ENCODE measurements around the gene RAI14.
"Not testable (repeated sequence)": the region's sequence is repeated elsewhere in the genome, so short reads cannot be mapped to it uniquely, and the experiment has no call there.

Gene RAI14

DNA sequence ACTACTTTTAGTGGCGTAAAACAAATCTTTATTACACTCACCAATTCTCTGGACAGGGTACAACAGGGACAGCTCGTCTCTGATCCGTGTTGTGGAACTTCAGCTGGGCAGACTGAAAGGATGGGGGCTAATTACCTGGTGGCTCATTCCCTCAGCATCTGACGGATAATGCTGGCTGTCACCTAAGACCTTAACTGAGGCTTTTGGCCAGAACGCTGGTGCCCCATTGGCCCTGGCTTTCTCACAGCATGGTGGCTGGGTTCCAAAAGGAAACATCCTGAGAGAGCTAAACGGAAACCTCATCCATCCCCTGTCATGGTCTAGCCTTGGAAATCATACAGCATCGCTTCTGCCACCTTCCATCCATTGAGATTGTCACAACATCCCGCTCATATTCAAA, 62.9 kb downstream of the RAI14 start:
- Histone ChIP-seq H3K36me3 (ENCODE audit: insufficient read depth, low read length) (no peaks in the 10 kb centered on the region), H3K9me3 (ENCODE audit: low read length) (no peaks in the 10 kb centered on the region), H3K9ac (ENCODE audit: low read length) (no peak overlapping the region), H3K27me3 (ENCODE audit: control insufficient read depth in 1 of 2, insufficient read depth in 2 of 2, low read length in 2 of 2) (no peaks in the 10 kb centered on the region), H3K27ac (ENCODE audit: low read depth, low read length) (no peak overlapping the region), H3K4me1 (ENCODE audit: insufficient read depth, low read length) (peaks cover 16% of the 10 kb centered on the region), H3K4me3 (ENCODE audit: low read depth in 1 of 2, low read length in 2 of 2) (no peak overlapping the region)

DNA sequence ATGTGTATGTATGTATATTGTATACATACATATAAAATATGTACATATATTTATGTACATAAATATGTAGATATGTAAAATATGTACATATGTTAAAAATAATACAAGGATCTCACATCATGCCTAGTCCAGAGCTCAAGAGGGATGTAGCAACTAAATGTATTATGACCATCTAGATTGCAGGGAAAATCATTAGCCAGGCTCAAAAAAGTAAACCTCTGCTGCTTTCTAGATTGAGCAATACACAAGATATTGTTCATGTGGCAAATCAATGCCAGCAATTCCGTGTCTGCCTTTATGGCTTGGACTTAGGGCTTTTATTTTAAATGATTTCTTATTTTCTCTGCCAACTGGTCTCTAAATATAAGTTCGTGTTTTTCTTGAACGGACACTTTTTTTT, 65.2 kb downstream of the RAI14 start:
- H3K4me3 ChIP-seq (ENCODE audit: low read depth in 1 of 2, low read length in 2 of 2) = no peak overlapping the region
- H3K9me3 ChIP-seq (ENCODE audit: low read length) = no peaks in the 10 kb centered on the region
- no peaks in the 10 kb centered on the region for H3K36me3 ChIP-seq (ENCODE audit: insufficient read depth, low read length)
- H3K4me1 ChIP-seq (ENCODE audit: insufficient read depth, low read length) = peaks cover 16% of the 10 kb centered on the region
- no peak overlapping the region for H3K27ac ChIP-seq (ENCODE audit: low read depth, low read length)
- H3K9ac ChIP-seq (ENCODE audit: low read length) = no peak overlapping the region
- H3K27me3 ChIP-seq (ENCODE audit: control insufficient read depth in 1 of 2, insufficient read depth in 2 of 2, low read length in 2 of 2) = no peaks in the 10 kb centered on the region

DNA sequence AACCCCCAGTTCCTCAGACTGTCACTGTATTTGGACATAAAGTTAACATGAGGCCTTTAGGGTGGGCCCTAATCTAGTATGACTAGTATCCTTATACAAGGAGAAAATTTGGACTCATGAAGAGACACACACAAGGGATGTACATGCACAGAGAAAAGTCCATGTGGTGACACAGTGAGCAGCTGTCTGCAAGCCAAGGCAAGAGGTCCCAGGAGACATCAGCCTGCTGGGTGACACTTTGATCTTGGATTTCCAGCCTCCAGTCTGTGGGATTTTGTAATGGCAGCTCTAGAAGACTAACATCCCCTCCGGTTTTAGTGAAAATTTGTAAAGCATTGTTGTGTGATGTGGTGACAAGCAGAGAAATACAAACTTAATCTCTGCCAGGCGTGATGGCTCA, 66.1 kb downstream of the RAI14 start:
- no peak overlapping the region for H3K27ac ChIP-seq (ENCODE audit: low read depth, low read length)
- H3K4me3 ChIP-seq (ENCODE audit: low read depth in 1 of 2, low read length in 2 of 2) = no peak overlapping the region
- peaks cover 9% of the 10 kb centered on the region for H3K4me1 ChIP-seq (ENCODE audit: insufficient read depth, low read length)
- no peaks in the 10 kb centered on the region for H3K9me3 ChIP-seq (ENCODE audit: low read length)
- no peaks in the 10 kb centered on the region for H3K27me3 ChIP-seq (ENCODE audit: control insufficient read depth in 1 of 2, insufficient read depth in 2 of 2, low read length in 2 of 2)
- H3K36me3 ChIP-seq (ENCODE audit: insufficient read depth, low read length) = no peaks in the 10 kb centered on the region
- H3K9ac ChIP-seq (ENCODE audit: low read length) = no peak overlapping the region

DNA sequence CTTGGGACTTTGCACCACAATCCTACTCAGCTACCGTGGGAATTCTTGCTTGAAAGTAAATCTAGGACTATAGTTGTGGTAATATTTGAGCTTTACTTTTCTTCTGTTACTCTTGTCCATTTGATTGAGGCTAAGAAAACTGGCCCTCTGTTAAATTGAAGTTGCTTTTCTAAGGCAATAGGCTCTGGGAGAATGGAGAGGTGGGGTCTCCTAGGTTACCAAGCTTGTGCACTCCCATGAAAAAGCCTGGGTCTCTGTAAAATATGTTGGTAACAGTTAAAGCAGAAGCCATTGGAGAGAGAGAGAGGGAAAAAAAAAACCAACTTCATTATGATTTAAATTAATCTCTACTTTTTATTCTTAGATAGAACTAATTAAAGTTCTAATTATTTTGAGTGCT, 68.6 kb downstream of the RAI14 start:
- Histone ChIP-seq H3K9ac (ENCODE audit: low read length) (no peak overlapping the region), H3K9me3 (ENCODE audit: low read length) (no peaks in the 10 kb centered on the region), H3K4me3 (ENCODE audit: low read depth in 1 of 2, low read length in 2 of 2) (no peak overlapping the region), H3K36me3 (ENCODE audit: insufficient read depth, low read length) (no peaks in the 10 kb centered on the region), H3K27ac (ENCODE audit: low read depth, low read length) (no peak overlapping the region), H3K27me3 (ENCODE audit: control insufficient read depth in 1 of 2, insufficient read depth in 2 of 2, low read length in 2 of 2) (no peaks in the 10 kb centered on the region), H3K4me1 (ENCODE audit: insufficient read depth, low read length) (no peaks in the 10 kb centered on the region)

DNA sequence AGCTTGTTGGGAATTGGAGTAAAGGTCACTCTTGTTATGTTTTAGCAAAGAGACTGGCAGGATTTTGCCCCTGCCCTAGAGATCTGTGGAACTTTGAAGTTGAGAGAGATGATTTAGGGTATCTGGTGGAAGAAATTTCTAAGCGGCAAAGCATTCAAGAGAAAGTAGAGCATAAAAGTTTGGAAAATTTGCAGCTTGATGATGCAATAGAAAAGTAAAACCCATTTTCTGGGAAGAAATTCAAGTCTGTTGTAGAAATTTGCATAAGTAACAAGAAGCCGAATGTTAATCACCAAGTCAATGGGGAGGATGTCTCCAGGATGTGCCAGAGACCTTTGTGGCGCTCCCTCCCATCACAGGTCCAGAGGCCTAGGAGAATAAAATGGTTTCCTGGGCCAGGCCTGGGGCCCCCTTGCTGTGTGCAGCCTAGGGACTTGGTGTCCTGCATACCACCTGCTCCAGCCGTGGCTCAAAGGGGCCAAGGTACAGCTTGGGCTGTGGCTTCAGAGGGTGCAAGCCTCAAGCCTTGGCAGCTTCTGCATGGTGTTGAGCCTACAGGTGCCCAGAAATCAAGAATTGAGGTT, 71.1 kb downstream of the RAI14 start:
- not testable (repeated sequence) for H3K36me3 ChIP-seq (ENCODE audit: insufficient read depth, low read length); H3K4me3 ChIP-seq (ENCODE audit: low read depth in 1 of 2, low read length in 2 of 2)

DNA sequence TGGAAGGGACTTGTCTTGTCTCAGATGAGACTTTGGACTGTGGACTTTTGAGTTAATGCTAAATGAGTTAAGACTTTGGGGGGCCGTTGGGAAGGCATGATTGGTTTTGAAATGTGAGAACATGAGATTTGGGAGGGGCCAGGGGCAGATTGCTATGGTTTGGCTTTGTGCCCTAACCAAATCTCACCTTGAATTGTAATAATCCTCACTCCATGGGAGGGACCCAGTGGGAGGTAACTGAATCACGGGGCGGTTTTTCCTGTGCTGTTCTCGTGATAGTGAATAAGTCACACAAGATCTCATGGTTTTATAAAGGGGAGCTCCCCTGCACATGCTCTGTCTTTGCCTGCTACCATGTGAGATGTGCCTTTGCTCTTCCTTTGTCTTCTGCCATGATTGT, 72.1 kb downstream of the RAI14 start:
- H3K4me3 ChIP-seq (ENCODE audit: low read depth in 1 of 2, low read length in 2 of 2) = no peak overlapping the region
- no peak overlapping the region for H3K9ac ChIP-seq (ENCODE audit: low read length)
- no peaks in the 10 kb centered on the region for H3K27me3 ChIP-seq (ENCODE audit: control insufficient read depth in 1 of 2, insufficient read depth in 2 of 2, low read length in 2 of 2)
- H3K27ac ChIP-seq (ENCODE audit: low read depth, low read length) = no peak overlapping the region
- no peaks in the 10 kb centered on the region for H3K4me1 ChIP-seq (ENCODE audit: insufficient read depth, low read length)
- no peaks in the 10 kb centered on the region for H3K9me3 ChIP-seq (ENCODE audit: low read length)
- H3K36me3 ChIP-seq (ENCODE audit: insufficient read depth, low read length) = no peaks in the 10 kb centered on the region

More for the DNA sequence above, 71.1 kb downstream of the RAI14 start:
- not testable (repeated sequence) for H3K4me1 ChIP-seq (ENCODE audit: insufficient read depth, low read length); H3K27ac ChIP-seq (ENCODE audit: low read depth, low read length); H3K27me3 ChIP-seq (ENCODE audit: control insufficient read depth in 1 of 2, insufficient read depth in 2 of 2, low read length in 2 of 2); H3K9ac ChIP-seq (ENCODE audit: low read length); H3K9me3 ChIP-seq (ENCODE audit: low read length)

DNA sequence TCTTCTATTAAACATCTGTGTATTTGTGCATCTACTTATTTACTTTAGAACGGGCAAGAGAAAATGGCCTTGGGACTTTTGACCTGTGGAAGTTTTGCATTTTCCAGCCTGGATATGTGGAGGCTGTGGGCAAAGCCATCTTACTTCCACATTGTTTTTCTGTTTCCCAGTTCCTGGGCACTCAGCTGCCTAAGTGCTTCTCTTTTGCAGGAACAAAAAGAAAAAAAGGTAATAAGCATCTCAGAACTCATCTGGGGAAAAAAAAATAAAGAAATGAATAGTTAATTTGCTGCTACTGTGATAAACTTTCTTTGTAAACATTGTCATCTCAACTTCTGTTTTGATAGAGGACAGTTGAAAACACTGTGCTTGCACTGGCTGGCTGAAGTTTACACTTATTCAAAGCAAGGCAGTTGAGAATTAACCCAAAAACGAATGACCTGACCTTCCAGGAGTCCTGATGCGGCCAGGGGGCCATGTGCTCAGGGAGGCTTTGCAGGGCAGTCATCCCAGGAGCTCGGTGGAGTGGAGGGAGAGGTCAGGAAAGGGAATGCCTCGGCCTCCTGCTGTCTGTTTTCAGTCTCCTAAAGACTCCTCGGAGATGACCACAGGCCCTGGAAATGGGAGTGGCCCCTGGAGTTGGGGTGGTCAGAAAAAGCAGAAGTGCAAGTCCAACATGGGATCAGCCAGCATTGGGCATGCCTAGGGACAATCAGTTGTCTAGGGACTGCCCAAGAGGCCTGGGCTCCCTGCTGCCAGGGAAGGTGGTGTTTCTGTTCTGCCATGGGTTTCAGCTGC, 75.5 kb downstream of the RAI14 start:
- Histone ChIP-seq H3K9me3 (ENCODE audit: low read length) (no peaks in the 10 kb centered on the region), H3K4me3 (ENCODE audit: low read depth in 1 of 2, low read length in 2 of 2) (no peak overlapping the region), H3K4me1 (ENCODE audit: insufficient read depth, low read length) (no peaks in the 10 kb centered on the region), H3K9ac (ENCODE audit: low read length) (no peak overlapping the region), H3K27me3 (ENCODE audit: control insufficient read depth in 1 of 2, insufficient read depth in 2 of 2, low read length in 2 of 2) (no peaks in the 10 kb centered on the region), H3K27ac (ENCODE audit: low read depth, low read length) (no peak overlapping the region), H3K36me3 (ENCODE audit: insufficient read depth, low read length) (no peaks in the 10 kb centered on the region)

DNA sequence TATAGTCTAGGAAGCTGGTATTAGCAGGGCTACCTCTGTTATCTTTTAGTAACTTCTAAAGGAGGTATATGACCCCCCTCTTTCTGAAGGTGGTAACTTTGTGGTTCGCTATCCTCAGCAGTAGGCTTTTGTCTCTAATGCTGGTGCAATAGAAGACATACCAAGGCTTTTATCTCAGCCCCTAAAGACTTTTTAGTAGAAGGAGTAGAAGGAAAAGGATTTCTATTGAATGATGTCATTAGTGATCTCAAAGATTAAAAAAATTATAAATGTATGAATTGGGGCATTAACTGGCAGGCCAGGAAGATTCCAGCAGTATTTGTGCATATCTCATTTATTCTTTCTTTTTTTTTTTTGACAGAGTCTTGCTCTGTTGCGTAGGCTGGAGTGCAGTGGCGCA, 78.2 kb downstream of the RAI14 start:
- Histone ChIP-seq H3K9ac (ENCODE audit: low read length) (no peak overlapping the region), H3K27ac (ENCODE audit: low read depth, low read length) (no peak overlapping the region), H3K36me3 (ENCODE audit: insufficient read depth, low read length) (no peaks in the 10 kb centered on the region), H3K4me3 (ENCODE audit: low read depth in 1 of 2, low read length in 2 of 2) (no peak overlapping the region), H3K27me3 (ENCODE audit: control insufficient read depth in 1 of 2, insufficient read depth in 2 of 2, low read length in 2 of 2) (no peaks in the 10 kb centered on the region), H3K9me3 (ENCODE audit: low read length) (no peaks in the 10 kb centered on the region), H3K4me1 (ENCODE audit: insufficient read depth, low read length) (peaks cover 17% of the 10 kb centered on the region)

DNA sequence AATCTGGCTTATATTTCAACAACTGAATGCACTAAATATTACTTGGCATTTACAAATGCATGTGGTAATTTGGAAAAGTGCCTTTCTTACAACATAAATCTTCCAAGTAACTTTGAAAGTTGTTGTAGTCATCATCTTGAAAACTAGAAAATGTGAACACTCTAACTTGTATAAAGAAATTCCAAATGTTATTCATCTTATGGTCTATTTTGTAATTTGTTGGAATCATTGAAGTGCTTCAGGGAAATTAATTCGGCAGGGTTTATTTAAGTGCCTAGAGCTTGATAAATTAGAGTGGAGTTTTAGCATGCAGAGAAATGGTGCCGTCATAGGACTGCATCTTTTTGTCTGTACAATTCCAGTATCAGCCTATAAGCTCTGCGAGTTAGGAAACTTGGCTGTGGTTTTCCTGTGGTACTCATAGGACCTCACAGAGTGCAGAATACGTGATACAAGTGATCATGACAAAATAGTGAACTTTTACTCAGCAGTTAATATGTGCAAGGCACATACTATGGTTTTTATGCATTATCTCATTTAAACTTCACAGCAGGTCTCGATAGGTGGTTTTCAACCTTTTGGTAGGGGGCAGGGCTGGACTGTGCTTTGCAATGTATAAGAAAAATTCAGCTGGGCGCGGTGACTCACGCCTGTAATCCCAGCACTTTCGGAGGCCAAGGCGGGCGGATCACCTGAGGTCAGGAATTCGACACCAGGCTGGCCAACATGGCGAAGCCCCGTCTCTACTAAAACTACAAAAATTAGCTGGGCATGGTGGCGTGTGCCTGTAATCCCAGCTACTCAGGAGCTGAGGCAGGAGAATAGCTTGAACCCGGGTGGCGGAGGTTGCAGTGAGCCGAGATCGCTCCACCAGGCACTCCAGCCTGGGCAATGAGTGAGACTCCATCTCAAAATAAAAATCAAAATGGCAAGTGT, 79.6 kb downstream of the RAI14 start:
- Histone ChIP-seq H3K27me3 (ENCODE audit: control insufficient read depth in 1 of 2, insufficient read depth in 2 of 2, low read length in 2 of 2) (no peaks in the 10 kb centered on the region), H3K4me3 (ENCODE audit: low read depth in 1 of 2, low read length in 2 of 2) (no peak overlapping the region), H3K36me3 (ENCODE audit: insufficient read depth, low read length) (no peaks in the 10 kb centered on the region), H3K4me1 (ENCODE audit: insufficient read depth, low read length) (peaks cover 21% of the 10 kb centered on the region), H3K27ac (ENCODE audit: low read depth, low read length) (no peak overlapping the region), H3K9ac (ENCODE audit: low read length) (no peak overlapping the region), H3K9me3 (ENCODE audit: low read length) (no peaks in the 10 kb centered on the region)

DNA sequence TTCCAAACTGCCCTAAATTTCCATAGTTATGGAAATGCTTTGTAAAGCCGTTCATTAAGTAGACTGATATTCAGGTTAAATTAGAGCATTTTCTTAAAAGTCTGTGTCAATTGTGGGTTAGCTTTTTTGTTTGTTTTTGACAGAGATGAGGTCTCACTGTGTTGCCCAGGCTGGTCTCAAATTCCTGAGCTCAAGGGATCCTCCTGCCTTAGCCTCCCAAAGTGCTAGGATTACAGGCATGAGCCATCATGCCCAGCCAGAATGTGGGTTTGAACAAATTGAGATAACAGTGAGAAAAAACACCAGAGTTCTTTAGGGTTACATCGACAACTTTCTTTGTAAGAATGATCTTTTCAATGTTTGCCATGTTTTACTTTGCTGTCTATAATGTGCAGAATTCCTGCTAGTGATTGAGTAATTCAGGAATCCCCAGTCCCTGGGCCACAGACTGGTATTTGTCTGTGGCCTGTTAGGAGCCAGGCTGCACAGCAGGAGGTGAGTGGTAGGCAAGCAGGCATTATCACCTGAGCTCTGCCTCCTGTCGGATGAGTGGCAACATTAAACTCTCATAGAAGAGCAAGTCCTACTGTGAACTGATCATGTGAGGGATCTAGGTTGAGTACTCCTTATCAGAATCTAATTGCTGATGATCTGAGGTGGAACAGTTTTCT, 80.5 kb downstream of the RAI14 start:
- Histone ChIP-seq H3K9me3 (ENCODE audit: low read length) (no peaks in the 10 kb centered on the region), H3K27me3 (ENCODE audit: control insufficient read depth in 1 of 2, insufficient read depth in 2 of 2, low read length in 2 of 2) (no peaks in the 10 kb centered on the region), H3K4me1 (ENCODE audit: insufficient read depth, low read length) (peaks cover 26% of the 10 kb centered on the region), H3K36me3 (ENCODE audit: insufficient read depth, low read length) (no peaks in the 10 kb centered on the region), H3K4me3 (ENCODE audit: low read depth in 1 of 2, low read length in 2 of 2) (no peak overlapping the region), H3K9ac (ENCODE audit: low read length) (no peak overlapping the region), H3K27ac (ENCODE audit: low read depth, low read length) (no peak overlapping the region)

DNA sequence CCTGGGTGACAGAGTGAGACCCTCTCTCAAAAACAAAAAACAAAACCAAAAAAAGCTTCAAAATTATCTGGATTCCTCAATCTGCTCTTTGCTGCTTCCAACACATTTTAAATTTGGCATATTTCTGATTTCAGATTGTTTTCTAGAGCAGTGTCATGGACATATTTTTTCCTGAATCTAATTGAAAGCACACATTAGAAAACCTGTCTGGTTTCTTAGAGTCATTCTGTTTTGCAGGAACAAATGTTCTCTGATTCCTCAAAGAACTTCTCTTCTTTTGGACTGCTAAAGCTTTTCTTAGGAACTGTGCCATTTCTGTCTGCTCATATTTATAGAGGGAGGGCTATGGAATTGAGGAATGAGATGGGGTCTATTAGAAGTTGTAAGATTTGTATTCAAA, 81.6 kb downstream of the RAI14 start:
- Histone ChIP-seq H3K9ac (ENCODE audit: low read length) (no peak overlapping the region), H3K4me3 (ENCODE audit: low read depth in 1 of 2, low read length in 2 of 2) (no peak overlapping the region), H3K27me3 (ENCODE audit: control insufficient read depth in 1 of 2, insufficient read depth in 2 of 2, low read length in 2 of 2) (no peaks in the 10 kb centered on the region), H3K9me3 (ENCODE audit: low read length) (no peaks in the 10 kb centered on the region), H3K36me3 (ENCODE audit: insufficient read depth, low read length) (no peaks in the 10 kb centered on the region), H3K27ac (ENCODE audit: low read depth, low read length) (no peak overlapping the region), H3K4me1 (ENCODE audit: insufficient read depth, low read length) (peaks cover 26% of the 10 kb centered on the region)

Data from muscle layer of colon (tissue), 2 donors.